ENCODE measurements around the gene TRPV2.
"Not testable (repeated sequence)": the region's sequence is repeated elsewhere in the genome, so short reads cannot be mapped to it uniquely, and the experiment has no call there.

TRPV2 gene

DNA sequence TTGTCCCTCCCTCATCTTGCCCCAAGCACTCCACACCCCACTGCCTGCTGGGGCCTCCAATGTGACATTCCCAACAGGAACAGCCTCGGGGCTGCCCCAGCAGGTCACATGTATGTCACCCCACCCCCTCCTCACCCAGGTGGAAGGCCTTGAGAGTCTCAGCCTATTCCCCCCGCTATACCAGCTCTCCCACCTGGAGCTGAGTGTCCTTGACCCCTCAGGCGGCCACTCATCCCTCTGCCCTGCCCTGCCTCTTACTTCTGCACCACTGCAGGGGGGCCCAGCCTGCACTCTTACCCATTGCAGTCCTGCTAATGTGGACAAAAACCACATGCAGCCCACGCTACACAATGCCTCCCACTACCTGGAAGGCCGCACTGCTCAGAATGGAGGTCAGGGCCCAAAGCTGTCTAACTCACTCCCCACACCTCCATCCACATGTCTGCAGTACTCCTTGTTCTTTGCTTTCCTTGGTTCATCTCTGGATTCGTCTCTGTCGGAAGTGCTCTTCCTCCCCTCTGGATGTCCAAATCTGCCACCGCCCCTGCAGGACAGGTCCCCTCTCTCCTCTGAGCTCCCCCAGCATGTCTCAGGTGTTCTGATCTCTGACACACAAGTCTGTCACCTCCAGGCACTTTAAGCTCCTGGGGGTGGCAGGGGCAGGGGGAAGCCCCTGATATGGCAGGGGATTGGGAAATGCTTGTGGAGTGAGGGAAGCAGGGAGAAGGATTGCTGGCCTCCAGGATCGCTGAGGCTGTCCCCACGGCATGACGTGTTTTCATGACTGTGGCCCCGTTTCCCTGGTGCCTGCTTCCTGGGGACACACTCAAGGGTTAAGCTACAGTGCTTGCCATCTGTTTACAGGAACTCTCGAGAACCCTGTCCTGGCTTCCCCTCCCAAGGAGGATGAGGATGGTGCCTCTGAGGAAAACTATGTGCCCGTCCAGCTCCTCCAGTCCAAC, 20.8 kb downstream of the TRPV2 start:
- no peak for DNase-seq (ENCODE audit: extremely low read depth, low read depth)
- TF ChIP-seq, protein P1, sequence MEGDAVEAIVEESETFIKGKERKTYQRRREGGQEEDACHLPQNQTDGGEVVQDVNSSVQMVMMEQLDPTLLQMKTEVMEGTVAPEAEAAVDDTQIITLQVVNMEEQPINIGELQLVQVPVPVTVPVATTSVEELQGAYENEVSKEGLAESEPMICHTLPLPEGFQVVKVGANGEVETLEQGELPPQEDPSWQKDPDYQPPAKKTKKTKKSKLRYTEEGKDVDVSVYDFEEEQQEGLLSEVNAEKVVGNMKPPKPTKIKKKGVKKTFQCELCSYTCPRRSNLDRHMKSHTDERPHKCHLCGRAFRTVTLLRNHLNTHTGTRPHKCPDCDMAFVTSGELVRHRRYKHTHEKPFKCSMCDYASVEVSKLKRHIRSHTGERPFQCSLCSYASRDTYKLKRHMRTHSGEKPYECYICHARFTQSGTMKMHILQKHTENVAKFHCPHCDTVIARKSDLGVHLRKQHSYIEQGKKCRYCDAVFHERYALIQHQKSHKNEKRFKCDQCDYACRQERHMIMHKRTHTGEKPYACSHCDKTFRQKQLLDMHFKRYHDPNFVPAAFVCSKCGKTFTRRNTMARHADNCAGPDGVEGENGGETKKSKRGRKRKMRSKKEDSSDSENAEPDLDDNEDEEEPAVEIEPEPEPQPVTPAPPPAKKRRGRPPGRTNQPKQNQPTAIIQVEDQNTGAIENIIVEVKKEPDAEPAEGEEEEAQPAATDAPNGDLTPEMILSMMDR (IDR thresholded peaks at IDR 0.05; ENCODE audit: low read depth, low read length), result no peak

DNA sequence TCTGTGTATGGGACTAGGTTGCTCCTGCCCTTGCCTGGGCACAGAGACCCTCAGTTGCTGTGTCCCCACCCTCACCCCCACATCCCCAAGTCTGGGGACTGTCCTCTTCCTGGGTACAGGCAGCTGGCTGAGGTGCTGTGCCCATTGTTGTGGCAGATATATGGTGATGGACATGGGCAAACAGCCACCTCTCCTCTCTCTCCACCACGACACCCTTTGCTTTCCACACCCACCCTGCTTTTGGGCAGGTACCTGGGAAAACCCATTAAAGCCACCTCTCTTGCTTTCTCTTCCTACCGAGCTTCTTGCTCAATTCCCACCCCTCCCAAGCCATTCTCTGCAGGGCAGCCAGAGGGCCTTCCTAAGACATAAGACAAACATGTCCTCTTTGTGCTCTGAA, 21.7 kb downstream of the TRPV2 start:
- TF ChIP-seq, protein P1 (IDR thresholded peaks at IDR 0.05; ENCODE audit: low read depth, low read length), result no peak
- DNase-seq (ENCODE audit: extremely low read depth, low read depth), result no peak

DNA sequence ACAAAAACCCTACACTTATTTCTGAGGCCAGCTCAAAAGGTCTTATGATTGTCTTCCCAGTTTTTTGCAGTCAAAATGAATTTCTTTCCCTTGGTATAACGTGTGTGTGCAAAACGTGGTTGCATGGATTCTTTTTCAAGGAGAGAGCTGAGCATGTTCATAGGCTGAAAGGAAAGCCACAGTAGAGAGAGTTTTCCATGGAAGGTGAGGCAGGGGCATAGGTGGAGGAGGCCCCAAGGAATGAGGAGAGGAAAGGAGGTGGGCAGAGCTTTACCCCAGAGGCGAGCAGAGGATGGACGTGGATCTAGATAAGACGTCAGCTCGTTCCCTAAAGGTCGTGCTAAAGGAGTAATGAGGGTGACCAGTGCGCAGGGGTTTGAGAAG, 22.8 kb downstream of the TRPV2 start:
- TF ChIP-seq, protein P1 (IDR thresholded peaks at IDR 0.05; ENCODE audit: low read depth, low read length), result no peak
- no peak for DNase-seq (ENCODE audit: extremely low read depth, low read depth)

DNA sequence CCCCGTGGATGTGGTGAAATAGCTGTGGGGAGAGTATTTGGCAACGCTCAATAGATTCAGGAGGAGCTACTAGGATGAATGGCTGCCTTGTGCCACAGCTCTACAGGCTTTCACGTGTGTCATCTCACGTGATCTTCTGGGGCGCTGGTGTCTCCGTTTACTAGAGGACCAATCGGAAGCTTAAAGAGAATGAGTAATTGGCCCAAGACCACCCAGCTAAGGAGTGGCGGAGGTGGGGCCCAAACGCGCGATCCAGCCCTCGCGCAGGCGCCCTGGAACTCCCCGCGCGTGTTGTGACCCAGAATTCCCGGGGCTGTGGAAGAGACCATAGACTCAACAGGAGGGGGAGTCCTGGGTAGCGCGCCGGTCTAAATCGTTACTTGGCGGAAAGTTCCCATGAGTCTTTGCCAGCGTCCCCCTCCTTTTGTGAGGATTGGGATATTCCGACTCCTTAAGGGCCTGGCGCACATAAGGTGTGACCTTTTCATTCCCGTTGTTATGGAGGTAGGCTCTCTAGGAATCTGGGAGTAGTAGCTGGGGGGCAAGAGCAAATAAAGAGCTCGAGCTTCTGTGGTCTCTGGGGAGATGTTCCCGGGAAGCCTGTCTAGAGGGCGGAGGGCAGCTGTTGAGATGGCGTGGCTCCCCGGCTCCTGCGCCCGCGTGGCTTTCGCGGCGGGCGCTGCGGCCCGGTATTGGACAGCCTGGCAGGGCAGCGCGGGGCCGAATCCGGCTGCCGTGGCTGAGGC, 23.4 kb downstream of the TRPV2 start:
- peak; percentile 99 for DNase-seq (ENCODE audit: extremely low read depth, low read depth)
- TF ChIP-seq, protein P1 (IDR thresholded peaks at IDR 0.05; ENCODE audit: low read depth, low read length), result no peak

DNA sequence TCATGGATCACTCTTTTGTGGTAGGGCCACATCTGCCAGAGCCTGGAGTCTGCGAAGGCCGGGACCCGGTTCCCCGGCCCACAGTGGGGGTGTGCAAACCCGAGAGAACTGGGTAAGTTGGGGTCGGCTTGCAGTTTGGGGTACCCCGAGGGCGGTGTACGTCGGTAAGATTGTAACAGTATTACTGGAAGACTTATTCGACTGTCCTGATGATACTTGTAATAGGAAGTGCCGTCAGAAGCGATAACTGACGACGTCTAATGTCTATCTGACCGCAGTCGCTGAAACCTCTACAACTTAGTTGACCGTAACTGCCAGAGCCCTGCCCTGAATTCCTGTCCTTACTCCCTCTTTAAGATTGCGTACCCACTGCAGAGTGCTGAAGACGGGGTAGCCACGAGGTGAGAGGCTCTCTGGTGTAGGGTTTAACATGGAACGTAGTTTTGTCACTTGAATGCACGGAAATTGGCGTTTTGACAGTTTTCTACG, 24.0 kb downstream of the TRPV2 start:
- DNase-seq (ENCODE audit: extremely low read depth, low read depth), result no peak
- TF ChIP-seq, protein P1 (IDR thresholded peaks at IDR 0.05; ENCODE audit: low read depth, low read length), result no peak

DNA sequence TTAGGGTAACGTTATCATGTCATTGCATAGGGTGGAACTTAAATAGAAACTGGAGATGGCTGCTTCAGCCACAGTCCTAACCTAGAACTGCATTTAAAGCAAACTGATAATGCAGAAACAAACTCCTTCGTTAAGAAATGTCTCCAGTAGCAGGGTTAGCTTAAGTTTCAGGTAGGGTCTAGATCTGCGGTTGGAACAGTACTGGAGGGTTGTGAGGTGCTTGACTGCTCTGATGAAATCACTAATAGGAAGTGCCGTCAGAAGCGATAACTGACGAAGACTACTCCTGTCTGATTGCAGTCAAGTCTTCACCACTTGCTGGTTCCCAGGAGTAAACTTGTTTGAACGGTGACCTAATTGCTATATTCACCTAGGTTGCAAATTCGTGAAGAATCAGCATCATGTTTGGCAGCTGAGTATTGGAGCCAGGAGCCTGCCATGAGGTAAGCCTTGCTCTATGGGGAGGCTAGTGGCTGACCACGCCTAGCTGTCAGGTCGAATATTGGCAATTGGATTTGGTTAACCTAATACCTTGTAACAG, 24.5 kb downstream of the TRPV2 start:
- DNase-seq (ENCODE audit: extremely low read depth, low read depth), result no peak
- TF ChIP-seq, protein P1 (IDR thresholded peaks at IDR 0.05; ENCODE audit: low read depth, low read length), result no peak

DNA sequence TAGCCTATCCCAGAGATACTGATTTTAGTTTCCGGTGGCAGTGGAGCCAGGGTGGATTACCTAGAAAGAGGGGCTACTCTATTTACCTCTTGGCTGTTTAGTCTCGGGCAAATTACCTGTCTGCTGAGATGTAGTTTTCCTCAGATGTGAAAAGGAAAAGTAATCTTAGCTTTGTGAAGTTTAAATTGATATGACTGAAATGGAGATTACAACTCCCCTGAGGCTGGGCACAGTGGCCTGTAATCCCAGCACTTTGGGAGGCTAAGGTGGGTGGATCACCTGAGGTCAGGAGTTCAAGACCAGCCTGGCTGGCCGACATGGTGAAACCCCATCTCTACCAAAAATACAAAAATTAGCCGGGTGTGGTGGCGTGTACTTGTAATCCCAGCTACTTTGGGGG, 25.0 kb downstream of the TRPV2 start:
- DNase-seq (ENCODE audit: extremely low read depth, low read depth), result not testable (repeated sequence)
